GM21737 (cell line): ENCODE data around the gene ABLIM1.
"Not testable (repeated sequence)": the region's sequence is repeated elsewhere in the genome, so short reads cannot be mapped to it uniquely, and the experiment has no call there.

Experiments used
- ATAC-seq: cut with Tn5 transposase; IDR thresholded peaks from one replicate; pipeline ENCODE4 v1.9.1; 2021; ENCODE audit warnings: mild to moderate bottlenecking, moderate library complexity; ENCODE audit not compliant: unreplicated experiment

Gene ABLIM1

GRCh38 chr10:114658175-114658574 is at the start of gene ABLIM1:
Gene ABLIM1 (minus strand): TSS chr10:114658275. CDS start chr10:114658200, 75 bp downstream.
- no peak for ATAC-seq

- no peak for ATAC-seq
Measured at GRCh38 chr10:114706458-114707055, 48.5 kb upstream of the ABLIM1 start.

GRCh38 chr10:114704679-114705078 is 46.6 kb upstream of the ABLIM1 start:
- no peak for ATAC-seq

GRCh38 chr10:114703377-114704107 is 45.5 kb upstream of the ABLIM1 start:
- ATAC-seq, result no peak

GRCh38 chr10:114698271-114699061 is 40.4 kb upstream of the ABLIM1 start:
- ATAC-seq, result no peak

- no peak for ATAC-seq
Measured at GRCh38 chr10:114697061-114697598, 39.1 kb upstream of the ABLIM1 start.

- not testable (repeated sequence) for ATAC-seq
Measured at GRCh38 chr10:114696301-114696700, 38.2 kb upstream of the ABLIM1 start.

GRCh38 chr10:114694752-114695151 is 36.7 kb upstream of the ABLIM1 start:
- ATAC-seq, result no peak

- ATAC-seq, result no peak
Measured at GRCh38 chr10:114694062-114694461, 36.0 kb upstream of the ABLIM1 start.

- ATAC-seq, result no peak
Measured at GRCh38 chr10:114691442-114691941, 33.4 kb upstream of the ABLIM1 start.

GRCh38 chr10:114688786-114689185 is 30.7 kb upstream of the ABLIM1 start:
- no peak for ATAC-seq

GRCh38 chr10:114687459-114687858 is 29.4 kb upstream of the ABLIM1 start:
- no peak for ATAC-seq

- no peak for ATAC-seq
Measured at GRCh38 chr10:114686013-114686412, 27.9 kb upstream of the ABLIM1 start.

GRCh38 chr10:114685456-114685855 is 27.4 kb upstream of the ABLIM1 start:
- ATAC-seq, result no peak

- no peak for ATAC-seq
Measured at GRCh38 chr10:114684822-114685209, 26.7 kb upstream of the ABLIM1 start.

GRCh38 chr10:114684084-114684821 is 26.2 kb upstream of the ABLIM1 start:
- no peak for ATAC-seq

GRCh38 chr10:114683593-114683992 is 25.5 kb upstream of the ABLIM1 start:
- ATAC-seq, result no peak

GRCh38 chr10:114683162-114683561 is 25.1 kb upstream of the ABLIM1 start:
- ATAC-seq, result no peak

GRCh38 chr10:114682532-114682931 is 24.5 kb upstream of the ABLIM1 start:
- ATAC-seq, result no peak

- ATAC-seq, result no peak
Measured at GRCh38 chr10:114682121-114682520, 24.0 kb upstream of the ABLIM1 start.

- ATAC-seq, result no peak
Measured at GRCh38 chr10:114681542-114681941, 23.5 kb upstream of the ABLIM1 start.
